CD4-positive, alpha-beta T cell treated with Interferon alpha-2 for 1 hour (primary cell): Measurements from ENCODE around the gene SMG1.
A peak's percentile ranks its signal among the peaks of the same experiment; 100 is the strongest.
"Not testable (repeated sequence)": the region's sequence is repeated elsewhere in the genome, so short reads cannot be mapped to it uniquely, and the experiment has no call there.

ENCODE experiments used
- DNase-seq, 2 donors: peaks; one replicate each; pipeline ENCODE4 v3.0.0-alpha.2; 2020 to 2022

Gene SMG1

GRCh38 chr16:18932243-18932987, 6.2 kb upstream of the SMG1 start:
- DNase-seq: no peak

- no peak for DNase-seq
Measured at GRCh38 chr16:18931756-18932155, 5.5 kb upstream of the SMG1 start.

- not testable (repeated sequence) for DNase-seq
Measured at GRCh38 chr16:18930095-18930494, 3.9 kb upstream of the SMG1 start.

DNA sequence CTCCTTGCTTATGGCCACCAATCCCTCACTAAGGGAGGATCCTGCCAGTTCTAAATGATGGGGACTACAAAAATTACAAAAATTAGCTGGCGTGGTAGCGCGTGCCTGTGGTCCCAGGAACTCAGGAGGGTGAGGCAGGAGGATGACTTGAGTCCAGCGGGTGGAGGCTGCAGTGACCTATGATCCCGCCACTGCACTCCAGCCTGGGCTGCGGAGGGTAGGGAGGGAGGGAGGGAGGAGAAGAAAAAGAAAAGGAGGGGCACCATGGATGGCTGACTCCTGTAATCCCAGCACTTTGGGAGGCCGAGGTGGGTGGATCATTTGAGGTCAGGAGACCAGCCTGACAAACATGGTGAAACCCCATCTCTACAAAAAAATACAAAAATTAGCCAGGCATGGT, 1.9 kb upstream of the SMG1 start:
- not testable (repeated sequence) for DNase-seq

DNA sequence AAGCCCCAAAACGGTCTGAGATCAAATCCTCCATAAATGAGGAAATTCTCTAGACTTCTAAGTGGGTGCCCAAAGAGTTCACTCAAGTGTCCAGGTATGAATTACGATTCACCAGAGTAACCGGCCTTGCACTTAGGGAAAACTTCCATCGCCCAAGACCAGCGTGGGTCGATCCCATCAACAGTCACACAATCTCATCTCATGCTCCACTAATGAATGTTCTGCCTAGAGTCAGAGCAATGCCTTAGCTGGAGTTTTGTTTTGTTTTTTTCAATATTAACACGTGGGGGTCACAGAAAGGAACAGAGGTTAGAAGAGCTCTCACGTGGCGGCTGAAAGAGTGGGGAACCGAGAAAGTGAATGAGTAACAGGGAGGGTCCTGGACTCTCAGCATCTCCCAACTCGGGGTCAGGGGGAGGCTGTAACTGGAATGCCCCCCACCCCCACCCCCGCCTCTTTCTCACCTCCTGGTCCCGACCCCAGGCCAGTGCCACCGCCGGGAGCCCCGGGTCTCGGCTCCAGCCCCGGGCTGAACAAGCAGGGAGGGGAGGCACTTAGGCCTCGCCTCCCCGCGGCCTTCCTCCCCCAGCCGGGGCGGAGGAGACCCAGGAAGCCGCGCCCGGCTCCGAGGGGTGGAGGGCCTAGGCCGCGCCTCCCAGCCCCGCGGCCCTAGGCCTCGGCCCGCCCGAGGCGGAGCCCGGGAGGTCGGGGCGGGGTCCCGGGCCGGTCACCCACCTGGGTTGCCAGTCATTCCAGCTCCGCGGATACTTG, 808 bp downstream of the SMG1 start:
- peak; percentile 62 to 78 for DNase-seq

GRCh38 chr16:18923935-18924334, 2.3 kb downstream of the SMG1 start:
- peak; percentile 50 to 74 for DNase-seq

GRCh38 chr16:18923124-18923523, 3.1 kb downstream of the SMG1 start:
- peak in 1 of 2 donors; percentile 40 for DNase-seq

GRCh38 chr16:18909585-18909984, 16.6 kb downstream of the SMG1 start:
- not testable (repeated sequence) for DNase-seq

- DNase-seq: not testable (repeated sequence)
Measured at GRCh38 chr16:18908716-18909115, 17.5 kb downstream of the SMG1 start.

DNA sequence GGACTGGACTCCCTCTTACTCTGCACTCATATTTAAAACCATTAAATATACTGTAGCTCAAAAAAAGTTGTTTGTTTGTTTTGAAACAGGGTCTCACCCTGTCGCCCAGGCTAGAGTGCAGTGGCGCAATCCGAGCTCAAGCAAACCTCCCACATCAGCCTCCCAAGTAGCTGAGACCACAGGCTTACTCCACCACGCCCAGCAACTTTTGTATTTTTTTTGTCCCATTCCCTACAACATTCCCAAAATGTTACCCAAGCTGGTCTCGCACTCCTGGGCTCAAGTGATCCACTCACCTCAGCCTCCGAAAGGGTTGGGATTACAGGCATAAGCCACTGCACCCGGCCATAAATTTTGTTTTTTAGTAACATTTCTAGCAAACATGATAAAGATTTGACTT, 23.4 kb downstream of the SMG1 start:
- DNase-seq: not testable (repeated sequence)

DNA sequence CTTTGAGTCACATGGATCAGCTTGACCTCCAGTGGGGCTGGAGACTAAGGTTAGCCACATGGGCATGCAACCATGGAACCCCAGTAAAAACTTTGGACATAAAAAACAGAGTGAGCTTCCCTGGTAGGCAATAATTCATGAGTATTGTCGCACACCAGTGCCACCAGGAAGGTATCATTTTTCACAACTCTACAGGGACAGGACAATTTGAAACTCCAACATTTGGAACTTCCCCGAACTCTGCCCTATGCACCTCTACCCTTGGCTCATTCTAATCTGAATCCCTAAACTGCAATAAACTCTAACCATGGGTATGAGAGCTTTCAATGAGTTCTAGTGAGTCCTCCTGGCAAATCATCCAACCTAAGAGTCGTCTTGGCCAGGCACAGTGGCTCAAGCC, 24.2 kb downstream of the SMG1 start:
- not testable (repeated sequence) for DNase-seq

- not testable (repeated sequence) for DNase-seq
Measured at GRCh38 chr16:18901194-18901593, 25.0 kb downstream of the SMG1 start.

GRCh38 chr16:18884456-18884855, 41.8 kb downstream of the SMG1 start:
- not testable (repeated sequence) for DNase-seq

- DNase-seq: not testable (repeated sequence)
Measured at GRCh38 chr16:18877734-18878133, 48.5 kb downstream of the SMG1 start.

DNA sequence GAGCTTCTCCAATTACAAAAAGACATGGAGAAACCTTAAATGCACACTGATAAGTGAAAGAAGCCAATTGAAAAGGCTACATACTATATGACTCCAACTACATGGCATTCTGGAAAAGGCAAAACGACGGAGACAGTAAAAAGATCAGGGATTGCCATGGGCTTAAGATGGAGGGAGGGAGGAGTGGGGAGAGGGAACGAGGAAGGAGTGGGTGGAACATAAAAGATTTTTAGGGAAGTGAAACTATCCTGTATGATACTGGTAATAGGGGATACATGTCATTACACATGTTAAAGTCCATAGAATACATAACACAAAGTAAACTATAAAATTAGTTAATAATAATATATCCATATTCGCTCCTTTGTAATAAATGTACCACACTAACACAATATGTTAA, 48.9 kb downstream of the SMG1 start:
- DNase-seq: not testable (repeated sequence)

DNA sequence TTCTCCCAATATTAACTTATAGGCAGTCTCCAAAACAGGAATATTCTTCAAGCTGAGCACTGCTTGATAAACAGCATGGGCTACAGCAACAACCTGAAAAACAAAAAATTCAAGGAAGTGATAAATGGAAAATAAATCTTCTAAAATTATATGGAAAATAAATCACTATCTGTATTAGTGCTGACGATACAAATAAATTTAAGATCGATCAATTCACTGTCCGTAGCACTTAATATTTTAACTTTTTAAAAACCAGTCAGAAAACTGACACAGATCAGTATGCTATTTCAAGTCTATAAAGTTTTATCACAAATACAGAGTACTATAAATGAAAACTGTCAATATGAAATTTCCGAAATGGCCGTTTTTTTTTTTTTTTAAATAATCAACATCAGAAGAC, 49.9 kb downstream of the SMG1 start:
- DNase-seq: not testable (repeated sequence)

GRCh38 chr16:18869043-18869771, 57.0 kb downstream of the SMG1 start:
- DNase-seq: peak in 1 of 2 donors; percentile 2

DNA sequence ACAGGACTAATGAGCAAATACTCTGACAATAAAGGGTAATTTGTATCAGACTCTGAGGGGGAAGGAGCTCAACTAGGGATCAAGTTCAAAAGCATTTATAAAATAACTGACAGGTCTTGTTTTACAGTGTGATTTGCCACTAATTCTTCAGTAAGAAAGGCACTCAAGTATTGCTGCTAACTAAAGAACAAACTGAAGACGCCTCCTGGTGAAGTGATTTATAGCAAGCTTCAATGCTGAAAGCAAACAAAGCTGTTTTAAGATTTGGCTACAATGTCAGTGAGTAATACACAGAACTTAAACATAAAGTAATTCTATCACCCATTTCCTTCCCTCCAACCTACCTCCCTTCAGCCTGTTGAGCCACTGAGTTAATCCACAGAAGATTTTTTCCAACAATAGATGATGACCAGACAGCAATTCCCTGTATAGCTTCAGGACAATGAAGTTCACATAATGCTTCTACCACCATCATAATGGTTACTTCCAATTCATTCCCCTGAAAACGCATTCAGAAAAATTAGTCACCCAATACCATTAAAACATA, 59.9 kb downstream of the SMG1 start:
- DNase-seq: not testable (repeated sequence)

DNA sequence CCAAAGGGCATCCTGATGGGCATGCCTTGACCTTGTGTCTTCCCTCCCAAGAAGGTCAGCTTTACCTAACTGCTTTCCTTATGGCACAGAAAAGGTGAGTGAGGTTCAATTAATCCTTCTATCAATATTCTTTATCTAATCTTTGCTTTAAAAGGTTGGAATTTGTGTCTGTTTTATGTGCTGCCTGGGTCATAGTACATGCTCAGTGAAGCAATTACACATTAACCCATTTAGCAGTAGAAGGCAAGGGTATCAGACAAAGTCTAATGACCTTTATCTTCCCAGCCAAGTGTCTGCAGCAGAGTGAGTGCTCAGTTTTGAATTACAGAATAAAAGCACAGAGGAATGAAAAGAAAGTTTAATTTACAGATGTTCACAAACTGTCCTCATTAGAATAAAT, 63.3 kb downstream of the SMG1 start:
- not testable (repeated sequence) for DNase-seq

GRCh38 chr16:18855196-18855595, 71.0 kb downstream of the SMG1 start:
- no peak for DNase-seq

- no peak for DNase-seq
Measured at GRCh38 chr16:18853694-18854093, 72.5 kb downstream of the SMG1 start.

DNA sequence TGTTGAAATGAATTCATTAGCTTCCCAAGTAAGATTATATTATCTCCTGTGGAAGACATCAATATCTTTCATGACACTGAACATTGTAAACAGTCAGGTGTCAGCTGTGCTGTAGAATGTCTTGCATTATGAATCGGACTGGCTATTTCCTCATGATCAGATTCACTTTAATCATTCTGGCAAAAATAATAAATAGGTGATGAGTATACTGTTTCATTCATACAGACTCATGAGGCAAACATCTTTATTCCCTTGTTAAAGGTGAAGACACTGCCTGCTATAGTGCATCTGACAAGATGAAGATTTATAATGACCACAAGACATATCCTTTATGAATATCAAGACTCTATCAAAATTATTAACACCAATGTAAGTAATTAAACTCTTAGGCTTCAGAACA, 73.6 kb downstream of the SMG1 start:
- DNase-seq: no peak

- DNase-seq: no peak
Measured at GRCh38 chr16:18846416-18846815, 79.8 kb downstream of the SMG1 start.
